Colonic mucosa (tissue), 4 donors: ENCODE measurements around the gene FAM98B. TPM values are rescaled to one million over a fixed set of nuclear protein-coding genes. Genes with fewer than 3 reads are reported as not detected.

Source experiments
- DNase-seq: peaks from one replicate; pipeline ENCODE4 v3.0.0-alpha.2; 2020
- H3K27ac ChIP-seq: fragments of 200-600 bp; one replicate; pipeline ENCODE4 v1.8.0; 2021
- H3K27me3 ChIP-seq: fragments of 200-600 bp; one replicate; pipeline ENCODE4 v1.8.0; 2021
- H3K36me3 ChIP-seq: fragments of 200-600 bp; one replicate; pipeline ENCODE4 v1.8.0; 2021
- H3K4me1 ChIP-seq: fragments of 200-600 bp; one replicate; pipeline ENCODE4 v1.8.0; 2021; ENCODE audit warnings: mild to moderate bottlenecking
- H3K4me3 ChIP-seq: fragments of 200-600 bp; one replicate; pipeline ENCODE4 v1.8.0; 2021
- H3K9ac ChIP-seq, 2 donors: one replicate each; pipeline ENCODE4 v1.7.0; 2013; ENCODE audit warnings: control low read depth in 2 of 2, low read depth in 2 of 2, low read length in 2 of 2
- H3K9me3 ChIP-seq: fragments of 200-600 bp; one replicate; pipeline ENCODE4 v1.8.0; 2021
- intact Hi-C: fragments of 100-400 bp; cut with DNase I; formaldehyde crosslinking; loops from one replicate; pipeline ENCODE4 v1.14.1; 2022
- total RNA-seq, 2 donors: library from RNA; stranded (reverse); fragmentation: NEBNext Ultra II Directional in 1 of 2; extraction: Animal tissue kit (Norgen Biotek cat#: 25700) in 1 of 2; gene quantifications; one replicate each; pipeline ENCODE4 v1.2.1, GENCODE V29; 2021
- TF ChIP-seq, protein P1 (sequence below): fragments of 200-600 bp; IDR thresholded peaks from one replicate; pipeline ENCODE4 v1.8.0; 2022; ENCODE audit warnings: antibody characterized with exemption, mild to moderate bottlenecking
- donor health status: healthy.
- donor health status: DM: no; HTN: no; CAD: no.
- donor health status: DM: no; HTN: no; CAD: no.

The FAM98B gene
- total RNA-seq, 2 donors from 2014 or later, result 20.0 to 20.9 TPM

GRCh38 chr15:38487378-38487777 is 33.5 kb downstream of the FAM98B start:
- no peak overlapping the region for H3K9ac ChIP-seq
- TF ChIP-seq, protein P1, sequence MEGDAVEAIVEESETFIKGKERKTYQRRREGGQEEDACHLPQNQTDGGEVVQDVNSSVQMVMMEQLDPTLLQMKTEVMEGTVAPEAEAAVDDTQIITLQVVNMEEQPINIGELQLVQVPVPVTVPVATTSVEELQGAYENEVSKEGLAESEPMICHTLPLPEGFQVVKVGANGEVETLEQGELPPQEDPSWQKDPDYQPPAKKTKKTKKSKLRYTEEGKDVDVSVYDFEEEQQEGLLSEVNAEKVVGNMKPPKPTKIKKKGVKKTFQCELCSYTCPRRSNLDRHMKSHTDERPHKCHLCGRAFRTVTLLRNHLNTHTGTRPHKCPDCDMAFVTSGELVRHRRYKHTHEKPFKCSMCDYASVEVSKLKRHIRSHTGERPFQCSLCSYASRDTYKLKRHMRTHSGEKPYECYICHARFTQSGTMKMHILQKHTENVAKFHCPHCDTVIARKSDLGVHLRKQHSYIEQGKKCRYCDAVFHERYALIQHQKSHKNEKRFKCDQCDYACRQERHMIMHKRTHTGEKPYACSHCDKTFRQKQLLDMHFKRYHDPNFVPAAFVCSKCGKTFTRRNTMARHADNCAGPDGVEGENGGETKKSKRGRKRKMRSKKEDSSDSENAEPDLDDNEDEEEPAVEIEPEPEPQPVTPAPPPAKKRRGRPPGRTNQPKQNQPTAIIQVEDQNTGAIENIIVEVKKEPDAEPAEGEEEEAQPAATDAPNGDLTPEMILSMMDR, result no peak
- intact Hi-C loops, result no loop called here
- H3K9me3 ChIP-seq, result no peaks in the 10 kb centered on the region
- no peaks in the 10 kb centered on the region for H3K36me3 ChIP-seq
- no peak overlapping the region for H3K4me3 ChIP-seq
- H3K27ac ChIP-seq, result no peak overlapping the region
- H3K4me1 ChIP-seq, result peaks cover under 1% of the 10 kb centered on the region
- DNase-seq, result no peak
- H3K27me3 ChIP-seq, result no peaks in the 10 kb centered on the region

- H3K36me3 ChIP-seq, result no peaks in the 10 kb centered on the region
- H3K27me3 ChIP-seq, result no peaks in the 10 kb centered on the region
- DNase-seq, result no peak
- TF ChIP-seq, protein P1, result no peak
- no peaks in the 10 kb centered on the region for H3K9me3 ChIP-seq
- H3K9ac ChIP-seq, result no peak overlapping the region
- H3K4me3 ChIP-seq, result no peak overlapping the region
- no peaks in the 10 kb centered on the region for H3K4me1 ChIP-seq
- intact Hi-C loops, result no loop called here
- no peak overlapping the region for H3K27ac ChIP-seq
Observed at GRCh38 chr15:38490242-38490922, 36.5 kb downstream of the FAM98B start.

GRCh38 chr15:38496151-38496550 is 42.2 kb downstream of the FAM98B start:
- TF ChIP-seq, protein P1, result no peak
- no peaks in the 10 kb centered on the region for H3K4me1 ChIP-seq
- no peak overlapping the region for H3K9ac ChIP-seq
- H3K36me3 ChIP-seq, result no peaks in the 10 kb centered on the region
- no peak overlapping the region for H3K4me3 ChIP-seq
- no peaks in the 10 kb centered on the region for H3K27me3 ChIP-seq
- no peak for DNase-seq
- no peaks in the 10 kb centered on the region for H3K9me3 ChIP-seq
- no peak overlapping the region for H3K27ac ChIP-seq
- intact Hi-C loops, result no loop called here

DNA sequence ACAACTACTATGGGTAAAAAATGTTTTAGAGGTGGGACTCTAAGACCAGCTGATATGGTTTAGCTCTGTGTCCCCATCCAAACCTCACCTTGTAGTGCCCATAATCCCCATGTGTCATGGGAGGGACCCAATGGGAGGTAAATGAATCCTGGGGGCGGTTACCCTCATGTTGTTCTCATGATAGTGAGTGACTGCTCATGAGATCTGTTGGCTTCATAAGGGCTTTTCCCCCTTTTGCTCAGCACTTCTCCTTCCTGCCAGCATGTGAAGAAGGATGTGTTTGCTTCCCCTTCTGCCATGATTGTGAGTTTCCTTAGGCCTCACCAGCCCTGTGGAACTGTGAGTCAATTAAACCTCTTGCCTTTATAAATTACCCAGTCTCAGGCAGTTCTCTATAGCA is 45.7 kb downstream of the FAM98B start:
- Histone ChIP-seq H3K27ac (no peak overlapping the region), H3K4me1 (no peaks in the 10 kb centered on the region), H3K9me3 (no peaks in the 10 kb centered on the region), H3K36me3 (no peaks in the 10 kb centered on the region), H3K4me3 (no peak overlapping the region), H3K9ac (no peak overlapping the region), H3K27me3 (no peaks in the 10 kb centered on the region)
- intact Hi-C loops, result no loop called here
- TF ChIP-seq, protein P1, result no peak
- no peak for DNase-seq

DNA sequence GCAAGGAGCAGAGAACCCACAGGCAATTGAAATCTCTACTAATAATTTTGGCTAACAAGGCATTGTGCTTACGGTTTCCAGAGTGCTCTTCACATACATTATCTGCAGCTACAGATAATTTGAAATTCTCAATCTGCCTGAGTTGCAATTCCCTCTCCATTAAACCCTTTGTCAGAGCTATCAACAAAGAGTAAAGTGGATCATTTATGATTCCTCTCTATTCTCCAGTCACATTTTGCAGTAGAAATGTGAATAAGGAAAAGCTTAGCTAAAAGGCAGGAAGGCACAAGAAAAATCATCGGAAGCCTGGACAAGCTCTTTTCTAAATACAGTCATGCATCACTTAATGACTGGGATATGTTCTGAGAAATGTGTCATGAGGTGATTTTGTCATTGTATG is 49.6 kb downstream of the FAM98B start:
- Histone ChIP-seq H3K4me3 (no peak overlapping the region), H3K27me3 (no peaks in the 10 kb centered on the region), H3K27ac (no peak overlapping the region), H3K9ac (no peak overlapping the region), H3K36me3 (no peaks in the 10 kb centered on the region), H3K4me1 (no peaks in the 10 kb centered on the region), H3K9me3 (no peaks in the 10 kb centered on the region)
- TF ChIP-seq, protein P1, result no peak
- intact Hi-C loops, result no loop called here
- no peak for DNase-seq
